Thyroid gland (tissue), 4 donors: Measurements from ENCODE around the gene DAND5.

Experiments
- POLR2A ChIP-seq, 2 donors: fragments of 450-650 bp; IDR thresholded peaks; one replicate each; pipeline ENCODE4 v1.6.1; 2017; ENCODE audit warnings: antibody characterized with exemption in 2 of 2, mild to moderate bottlenecking in 2 of 2, moderate library complexity in 1 of 2
- TF ChIP-seq, protein P1 (sequence below), 6 experiments: fragments of 200-600 bp in 3 of 6; fragments of 450-650 bp in 3 of 6; sonication (generic) in 3 of 6; IDR thresholded peaks; one replicate each; pipeline ENCODE4 v1.5.1; 2016 to 2019; ENCODE audit warnings: antibody characterized with exemption in 6 of 6, mild to moderate bottlenecking in 2 of 6, inconsistent platforms in 1 of 6, moderate library complexity in 1 of 6

- TF ChIP-seq, protein P1, sequence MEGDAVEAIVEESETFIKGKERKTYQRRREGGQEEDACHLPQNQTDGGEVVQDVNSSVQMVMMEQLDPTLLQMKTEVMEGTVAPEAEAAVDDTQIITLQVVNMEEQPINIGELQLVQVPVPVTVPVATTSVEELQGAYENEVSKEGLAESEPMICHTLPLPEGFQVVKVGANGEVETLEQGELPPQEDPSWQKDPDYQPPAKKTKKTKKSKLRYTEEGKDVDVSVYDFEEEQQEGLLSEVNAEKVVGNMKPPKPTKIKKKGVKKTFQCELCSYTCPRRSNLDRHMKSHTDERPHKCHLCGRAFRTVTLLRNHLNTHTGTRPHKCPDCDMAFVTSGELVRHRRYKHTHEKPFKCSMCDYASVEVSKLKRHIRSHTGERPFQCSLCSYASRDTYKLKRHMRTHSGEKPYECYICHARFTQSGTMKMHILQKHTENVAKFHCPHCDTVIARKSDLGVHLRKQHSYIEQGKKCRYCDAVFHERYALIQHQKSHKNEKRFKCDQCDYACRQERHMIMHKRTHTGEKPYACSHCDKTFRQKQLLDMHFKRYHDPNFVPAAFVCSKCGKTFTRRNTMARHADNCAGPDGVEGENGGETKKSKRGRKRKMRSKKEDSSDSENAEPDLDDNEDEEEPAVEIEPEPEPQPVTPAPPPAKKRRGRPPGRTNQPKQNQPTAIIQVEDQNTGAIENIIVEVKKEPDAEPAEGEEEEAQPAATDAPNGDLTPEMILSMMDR (IDR thresholded peaks at IDR 0.05), result no peak
- no peak for TF ChIP-seq POLR2A (IDR thresholded peaks at IDR 0.05)
Observed at GRCh38 chr19:12940897-12941296, 28.5 kb upstream of the DAND5 start.
